ENCODE results near the gene EHD1. TPM values are rescaled to one million over a fixed set of nuclear protein-coding genes. Genes with fewer than 3 reads are reported as not detected.

EHD1 gene
- total RNA-seq, 1 donor from 2014 or later: 57.2 TPM

GRCh38 chr11:64887234-64887756, 8.9 kb upstream of the EHD1 start:
- no peak overlapping the region for H3K4me3 Mint-ChIP-seq (ENCODE audit: low read depth)
- peaks cover 32% of the 10 kb centered on the region for H3K4me1 Mint-ChIP-seq (ENCODE audit: low read depth)
- DNase-seq (ENCODE audit: low spot score, unreplicated experiment): no peak
- no peak overlapping the region for H3K27ac Mint-ChIP-seq
- TF ChIP-seq CTCF (IDR thresholded peaks at IDR 0.05; ENCODE audit: unreplicated experiment): no peak
- H3K36me3 Mint-ChIP-seq (ENCODE audit: insufficient read depth): no peaks in the 10 kb centered on the region
- H3K27me3 Mint-ChIP-seq: peaks cover 3% of the 10 kb centered on the region
- H3K9me3 Mint-ChIP-seq (ENCODE audit: low read depth): no peaks in the 10 kb centered on the region

- Mint-ChIP-seq H3K27me3 (peaks cover 3% of the 10 kb centered on the region), H3K27ac (no peak overlapping the region), H3K36me3 (ENCODE audit: insufficient read depth) (no peaks in the 10 kb centered on the region), H3K4me3 (ENCODE audit: low read depth) (no peak overlapping the region), H3K9me3 (ENCODE audit: low read depth) (no peaks in the 10 kb centered on the region), H3K4me1 (ENCODE audit: low read depth) (peaks cover 21% of the 10 kb centered on the region)
- no peak for TF ChIP-seq CTCF (IDR thresholded peaks at IDR 0.05; ENCODE audit: unreplicated experiment)
- no peak for DNase-seq (ENCODE audit: low spot score, unreplicated experiment)
Observed at GRCh38 chr11:64885367-64886286, 7.2 kb upstream of the EHD1 start.

GRCh38 chr11:64884019-64884418, 5.6 kb upstream of the EHD1 start:
- H3K9me3 Mint-ChIP-seq (ENCODE audit: low read depth): no peaks in the 10 kb centered on the region
- DNase-seq (ENCODE audit: low spot score, unreplicated experiment): no peak
- no peak overlapping the region for H3K4me3 Mint-ChIP-seq (ENCODE audit: low read depth)
- H3K27ac Mint-ChIP-seq: no peak overlapping the region
- peaks cover 20% of the 10 kb centered on the region for H3K4me1 Mint-ChIP-seq (ENCODE audit: low read depth)
- no peaks in the 10 kb centered on the region for H3K36me3 Mint-ChIP-seq (ENCODE audit: insufficient read depth)
- H3K27me3 Mint-ChIP-seq: peaks cover 3% of the 10 kb centered on the region
- no peak for TF ChIP-seq CTCF (IDR thresholded peaks at IDR 0.05; ENCODE audit: unreplicated experiment)

- Mint-ChIP-seq H3K4me1 (ENCODE audit: low read depth) (peaks cover 18% of the 10 kb centered on the region), H3K27ac (no peak overlapping the region), H3K27me3 (peaks cover 3% of the 10 kb centered on the region), H3K9me3 (ENCODE audit: low read depth) (no peaks in the 10 kb centered on the region), H3K36me3 (ENCODE audit: insufficient read depth) (no peaks in the 10 kb centered on the region), H3K4me3 (ENCODE audit: low read depth) (no peak overlapping the region)
- TF ChIP-seq CTCF (IDR thresholded peaks at IDR 0.05; ENCODE audit: unreplicated experiment): no peak
- no peak for DNase-seq (ENCODE audit: low spot score, unreplicated experiment)
Observed at GRCh38 chr11:64883575-64883974, 5.2 kb upstream of the EHD1 start.

- Mint-ChIP-seq H3K4me3 (ENCODE audit: low read depth) (no peak overlapping the region), H3K36me3 (ENCODE audit: insufficient read depth) (no peaks in the 10 kb centered on the region), H3K9me3 (ENCODE audit: low read depth) (no peaks in the 10 kb centered on the region), H3K27me3 (peaks cover 3% of the 10 kb centered on the region), H3K27ac (no peak overlapping the region), H3K4me1 (ENCODE audit: low read depth) (peaks cover 12% of the 10 kb centered on the region)
- no peak for TF ChIP-seq CTCF (IDR thresholded peaks at IDR 0.05; ENCODE audit: unreplicated experiment)
- no peak for DNase-seq (ENCODE audit: low spot score, unreplicated experiment)
Observed at GRCh38 chr11:64882243-64882642, 3.8 kb upstream of the EHD1 start.
